MM.1S (cell line): Measurements from ENCODE around the gene TNFSF9.
A peak's percentile ranks its signal among the peaks of the same experiment; 100 is the strongest.

ENCODE experiments used
- DNase-seq: peaks from one replicate; pipeline ENCODE4 v3.0.0-alpha.2; 2015
- H2AFZ ChIP-seq: fragments of 300-600 bp; sonication (generic); 2 replicates; pipeline ENCODE4 v1.6.0; 2016; ENCODE audit warnings: antibody characterized with exemption, low read length
- H3F3A ChIP-seq: fragments of 300-600 bp; sonication (generic); 2 replicates; pipeline ENCODE4 v1.6.1; 2016; ENCODE audit warnings: mild to moderate bottlenecking, antibody characterized with exemption, low read length, moderate library complexity, mixed read lengths; ENCODE audit not compliant: insufficient read depth
- H3K27ac ChIP-seq: fragments of 300-600 bp; sonication (generic); 2 replicates; pipeline ENCODE4 v1.5.1; 2016; ENCODE audit warnings: mild to moderate bottlenecking, low read length
- H3K27me3 ChIP-seq: fragments of 300-600 bp; sonication (generic); replicated peaks from 2 replicates; pipeline ENCODE4 v1.6.0; 2016; ENCODE audit warnings: low read length; ENCODE audit not compliant: insufficient read depth
- H3K36me3 ChIP-seq: fragments of 300-600 bp; sonication (generic); replicated peaks from 2 replicates; pipeline ENCODE4 v1.6.1; 2016; ENCODE audit warnings: mild to moderate bottlenecking, low read length, mixed read lengths; ENCODE audit not compliant: insufficient read depth
- H3K4me1 ChIP-seq: fragments of 300-600 bp; sonication (generic); 2 replicates; pipeline ENCODE4 v1.6.1; 2016; ENCODE audit warnings: low read length, mixed read lengths
- H3K4me2 ChIP-seq: fragments of 300-600 bp; sonication (generic); 2 replicates; pipeline ENCODE4 v1.6.0; 2016; ENCODE audit warnings: low read depth, low read length
- H3K4me3 ChIP-seq: fragments of 300-600 bp; sonication (generic); 2 replicates; pipeline ENCODE4 v1.5.1; 2016; ENCODE audit warnings: low read length, mixed read lengths
- H3K79me2 ChIP-seq: fragments of 300-600 bp; sonication (generic); 2 replicates; pipeline ENCODE4 v1.6.1; 2016; ENCODE audit warnings: mixed run types, low read length, mixed read lengths
- H3K9ac ChIP-seq: fragments of 300-600 bp; sonication (generic); 2 replicates; pipeline ENCODE4 v1.6.1; 2016; ENCODE audit warnings: low read length, mixed read lengths
- H3K9me2 ChIP-seq: fragments of 300-600 bp; sonication (generic); replicated peaks from 2 replicates; pipeline ENCODE4 v1.6.1; 2016; ENCODE audit warnings: mild to moderate bottlenecking, low read length, mixed read lengths; ENCODE audit not compliant: insufficient read depth
- H3K9me3 ChIP-seq: fragments of 300-600 bp; sonication (generic); replicated peaks from 2 replicates; pipeline ENCODE4 v1.6.1; 2016; ENCODE audit warnings: mild to moderate bottlenecking, low read length, mixed read lengths; ENCODE audit not compliant: insufficient read depth
- H4K20me1 ChIP-seq: fragments of 300-600 bp; sonication (generic); 2 replicates; pipeline ENCODE4 v1.6.1; 2016; ENCODE audit warnings: mild to moderate bottlenecking, low read length, moderate library complexity, mixed read lengths; ENCODE audit not compliant: insufficient read depth
- CTCF ChIP-seq: fragments of 300-600 bp; sonication (generic); IDR thresholded peaks from 2 replicates; pipeline ENCODE4 v1.5.1; 2016; ENCODE audit warnings: antibody characterized with exemption, low read length, mixed read lengths
- EZH2 ChIP-seq: fragments of 300-600 bp; sonication (generic); optimal IDR thresholded peaks from 2 replicates; pipeline ENCODE3; 2017; ENCODE audit warnings: low read depth, mild to moderate bottlenecking, antibody characterized with exemption, low read length, mixed read lengths
- EZH2phosphoT487 ChIP-seq: fragments of 300-600 bp; sonication (generic); IDR thresholded peaks from 2 replicates; pipeline ENCODE4 v1.6.1; 2018; ENCODE audit warnings: antibody characterized with exemption, low read length

TNFSF9 gene

GRCh38 chr19:6499052-6499790 is 31.6 kb upstream of the TNFSF9 start:
- H3K4me3 ChIP-seq, result no peak overlapping the region
- no peak overlapping the region for H3K9ac ChIP-seq
- H3K27ac ChIP-seq, result no peak overlapping the region
- no peaks in the 10 kb centered on the region for H3K79me2 ChIP-seq
- no peaks in the 10 kb centered on the region for H4K20me1 ChIP-seq
- H3K9me3 ChIP-seq, result no peaks in the 10 kb centered on the region
- H3K36me3 ChIP-seq, result no peaks in the 10 kb centered on the region
- no peaks in the 10 kb centered on the region for H3F3A ChIP-seq
- TF ChIP-seq EZH2phosphoT487, result no peak
- no peak for TF ChIP-seq CTCF
- TF ChIP-seq EZH2, result no peak
- no peak overlapping the region for H2AFZ ChIP-seq
- peaks cover 57% of the 10 kb centered on the region for H3K27me3 ChIP-seq
- no peaks in the 10 kb centered on the region for H3K9me2 ChIP-seq
- H3K4me1 ChIP-seq, result peaks cover 5% of the 10 kb centered on the region; the same call in 1 of the 2 replicates
- DNase-seq, result no peak
- H3K4me2 ChIP-seq, result no peak overlapping the region

GRCh38 chr19:6500837-6501739 is 29.7 kb upstream of the TNFSF9 start:
- Histone ChIP-seq H3K27ac (no peak overlapping the region), H3K4me1 (peaks cover 5% of the 10 kb centered on the region; the same call in 1 of the 2 replicates), H3K9me2 (no peaks in the 10 kb centered on the region), H2AFZ (no peak overlapping the region), H3K4me3 (no peak overlapping the region), H3K36me3 (no peaks in the 10 kb centered on the region), H4K20me1 (no peaks in the 10 kb centered on the region), H3K4me2 (peak overlapping the region; percentile 89), H3K27me3 (peaks cover 52% of the 10 kb centered on the region), H3F3A (no peaks in the 10 kb centered on the region; the same call in 1 of the 2 replicates), H3K79me2 (no peaks in the 10 kb centered on the region), H3K9ac (no peak overlapping the region), H3K9me3 (no peaks in the 10 kb centered on the region)
- TF ChIP-seq EZH2phosphoT487 (no peak), CTCF (no peak), EZH2 (no peak)
- DNase-seq, result no peak

- no peak for DNase-seq
Observed at GRCh38 chr19:6501740-6502648, 28.8 kb upstream of the TNFSF9 start, which contains the start of gene TUBB4A. Gene TUBB4A, minus strand, starts transcription at chr19:6502309. Its CDS starts 97 bp downstream, at chr19:6502212.

More at GRCh38 chr19:6501740-6502648, 28.8 kb upstream of the TNFSF9 start, which contains the start of gene TUBB4A:
- Histone ChIP-seq H3K27me3 (peaks cover 52% of the 10 kb centered on the region), H3K9me3 (no peaks in the 10 kb centered on the region), H3K9ac (peak within 1 kb of the TSS; percentile 22; the same call in 1 of the 2 replicates), H3K79me2 (no peaks in the 10 kb centered on the region), H3F3A (no peaks in the 10 kb centered on the region; the same call in 1 of the 2 replicates), H2AFZ (peak within 1 kb of the TSS; percentile 83), H3K9me2 (no peaks in the 10 kb centered on the region), H3K4me1 (peaks cover 5% of the 10 kb centered on the region; the same call in 1 of the 2 replicates), H3K36me3 (no peaks in the 10 kb centered on the region), H3K27ac (no peak within 1 kb of the TSS), H3K4me3 (peak within 1 kb of the TSS; percentile 52), H4K20me1 (no peaks in the 10 kb centered on the region), H3K4me2 (peak within 1 kb of the TSS; percentile 89)
- TF ChIP-seq EZH2, result no peak
- 0 out of 2 replicates have a peak, but pooled peaks have one; percentile 10 for TF ChIP-seq CTCF
